Iris pigment epithelial cell (primary cell): Measurements from ENCODE around the gene WSB1.

ENCODE experiments used
- DNase-seq: peaks from one replicate; pipeline ENCODE4 v3.0.0-alpha.2; 2011; ENCODE audit warnings: low read depth

The WSB1 gene

DNA sequence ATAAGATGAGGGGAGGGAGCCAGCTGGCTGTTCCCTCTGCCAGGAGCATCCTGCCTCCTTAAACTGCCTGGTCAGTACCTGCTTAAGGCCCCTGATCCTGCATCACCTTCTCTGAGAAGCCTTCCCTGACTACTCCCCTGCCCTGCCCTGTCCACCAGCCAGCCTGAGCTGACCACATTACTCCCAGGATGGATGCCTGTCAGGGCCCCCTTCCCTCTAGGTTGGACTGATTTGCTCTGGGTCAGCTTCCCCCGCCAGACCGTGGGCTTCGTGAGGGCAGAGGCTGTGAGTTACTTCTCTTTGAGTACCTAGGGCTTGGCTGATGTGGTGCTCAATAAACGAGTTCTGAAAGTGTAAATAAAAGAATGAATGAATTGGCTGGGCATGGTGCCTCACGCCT lies 63.3 kb downstream of the WSB1 start:
- DNase-seq, result no peak

DNA sequence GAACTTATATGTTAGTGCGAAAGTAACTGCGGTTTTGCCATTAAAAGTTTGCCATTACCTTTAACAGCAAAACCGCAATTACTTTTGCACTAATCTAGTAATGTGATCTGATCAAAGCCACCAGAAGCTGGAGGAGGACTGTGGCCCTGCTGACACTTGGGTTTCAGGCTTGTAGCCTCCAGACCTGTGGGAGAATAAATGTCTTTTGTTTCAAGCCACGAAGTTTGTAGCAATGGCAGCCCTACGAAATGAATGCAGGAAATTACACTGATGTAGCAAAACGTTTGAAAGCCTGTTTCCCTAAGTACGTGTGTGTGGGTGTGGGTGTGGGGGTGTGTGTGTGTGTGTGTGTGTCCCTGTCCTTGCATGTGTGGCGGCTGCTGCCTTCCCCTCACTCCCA lies 66.6 kb downstream of the WSB1 start:
- DNase-seq, result no peak

DNA sequence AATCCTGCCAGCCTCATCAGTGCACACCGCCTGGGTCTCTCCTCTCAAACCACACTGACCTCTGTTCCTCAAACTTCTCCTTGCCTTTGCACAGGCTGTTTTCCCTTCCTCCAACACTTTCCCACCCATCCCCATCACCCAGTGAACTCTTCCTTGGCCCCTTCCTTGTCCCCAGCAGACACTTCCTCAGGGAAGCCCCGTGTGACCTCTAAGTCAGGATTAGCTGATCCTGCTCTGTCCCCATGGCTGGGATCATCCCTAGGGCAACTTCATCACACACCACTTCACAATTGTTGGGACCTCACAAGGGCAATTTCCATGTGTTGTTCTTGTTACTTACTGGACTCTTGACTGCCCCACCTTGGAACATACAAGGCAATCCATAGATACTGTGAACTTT lies 67.8 kb downstream of the WSB1 start:
- no peak for DNase-seq

DNA sequence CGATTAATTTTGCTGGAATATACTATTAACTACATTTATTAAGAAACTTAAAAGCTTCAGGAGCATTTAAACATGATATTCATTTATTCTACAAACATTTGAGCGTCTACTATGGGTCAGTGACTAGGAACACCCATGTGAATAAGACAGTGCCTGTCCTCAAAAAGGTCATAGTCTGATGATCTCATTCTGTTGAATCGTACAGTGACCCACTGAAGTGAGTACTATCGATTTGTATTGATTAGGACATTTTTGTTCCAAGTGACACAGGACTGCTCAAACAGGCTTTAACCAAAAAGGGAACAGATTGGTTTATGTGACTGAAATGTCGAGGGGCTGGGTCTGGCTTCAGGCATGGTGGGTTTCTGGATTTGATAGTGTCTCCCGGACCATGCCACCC lies 68.6 kb downstream of the WSB1 start:
- DNase-seq, result no peak

DNA sequence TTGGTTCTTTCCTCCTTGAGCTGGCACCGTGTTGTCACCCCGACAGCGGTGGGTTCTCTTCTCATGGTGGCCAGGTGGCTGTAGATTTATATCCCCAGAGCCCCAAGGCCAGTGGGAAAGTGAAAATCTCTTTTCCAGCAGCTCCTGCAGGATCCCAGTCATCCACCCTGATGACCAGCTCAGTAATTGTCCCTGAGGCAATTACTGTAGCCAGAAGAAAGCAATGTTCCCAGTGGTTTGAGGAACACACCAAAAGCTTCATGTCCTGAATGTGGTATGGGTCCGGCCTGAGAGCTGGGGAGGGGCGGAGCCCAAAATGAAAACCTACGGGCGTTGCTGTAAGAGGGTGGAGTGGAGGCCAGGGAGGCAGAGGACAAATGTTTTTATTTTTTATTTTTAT lies 69.0 kb downstream of the WSB1 start:
- no peak for DNase-seq

DNA sequence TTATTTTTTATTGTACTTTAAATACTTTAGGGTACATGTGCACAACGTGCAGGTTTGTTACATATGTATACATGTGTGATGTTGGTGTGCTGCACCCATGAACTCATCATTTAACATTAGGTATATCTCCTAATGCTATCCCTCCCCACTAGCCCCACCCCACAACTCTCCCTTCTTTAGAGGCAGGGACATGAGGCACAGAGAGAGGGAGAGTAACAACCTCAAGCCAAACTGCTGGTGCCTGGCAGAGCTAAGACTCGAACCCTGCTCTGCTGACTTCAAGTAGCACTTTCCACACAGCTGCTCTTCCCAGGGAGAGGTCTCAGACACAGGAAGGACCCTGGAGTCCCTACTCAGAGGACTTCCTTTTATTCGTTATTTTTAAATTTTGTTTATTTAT lies 69.4 kb downstream of the WSB1 start:
- no peak for DNase-seq
